ENCODE data around the gene COL20A1.

The COL20A1 gene

GRCh38 chr20:63278661-63279060, 14.3 kb upstream of the COL20A1 start:
- no peak for TF ChIP-seq CTCF (conservative IDR thresholded peaks at IDR 0.05; ENCODE audit: control insufficient read depth, insufficient read depth, low read depth, low read length)
- H3K4me3 ChIP-seq (ENCODE audit: control insufficient read depth, low read depth, low read length), result no peak overlapping the region
- DNase-seq (ENCODE audit: low read depth), result no peak

GRCh38 chr20:63279931-63280330, 13.1 kb upstream of the COL20A1 start:
- DNase-seq (ENCODE audit: low read depth), result no peak
- no peak overlapping the region for H3K4me3 ChIP-seq (ENCODE audit: control insufficient read depth, low read depth, low read length)
- no peak for TF ChIP-seq CTCF (conservative IDR thresholded peaks at IDR 0.05; ENCODE audit: control insufficient read depth, insufficient read depth, low read depth, low read length)

- DNase-seq (ENCODE audit: low read depth), result no peak
- no peak for TF ChIP-seq CTCF (conservative IDR thresholded peaks at IDR 0.05; ENCODE audit: control insufficient read depth, insufficient read depth, low read depth, low read length)
- H3K4me3 ChIP-seq (ENCODE audit: control insufficient read depth, low read depth, low read length), result no peak overlapping the region
These were observed 12.6 kb upstream of the COL20A1 start for GRCh38 chr20:63280371-63280770.

- TF ChIP-seq CTCF (conservative IDR thresholded peaks at IDR 0.05; ENCODE audit: control insufficient read depth, insufficient read depth, low read depth, low read length), result peak; percentile 23
- no peak for DNase-seq (ENCODE audit: low read depth)
- H3K4me3 ChIP-seq (ENCODE audit: control insufficient read depth, low read depth, low read length), result no peak overlapping the region
These were observed 11.9 kb upstream of the COL20A1 start for GRCh38 chr20:63280929-63281545.

- no peak for DNase-seq (ENCODE audit: low read depth)
- H3K4me3 ChIP-seq (ENCODE audit: control insufficient read depth, low read depth, low read length), result no peak overlapping the region
- no peak for TF ChIP-seq CTCF (conservative IDR thresholded peaks at IDR 0.05; ENCODE audit: control insufficient read depth, insufficient read depth, low read depth, low read length)
These were observed 11.0 kb upstream of the COL20A1 start for GRCh38 chr20:63281742-63282665.

- no peak for TF ChIP-seq CTCF (conservative IDR thresholded peaks at IDR 0.05; ENCODE audit: control insufficient read depth, insufficient read depth, low read depth, low read length)
- DNase-seq (ENCODE audit: low read depth), result no peak
- no peak overlapping the region for H3K4me3 ChIP-seq (ENCODE audit: control insufficient read depth, low read depth, low read length)
These were observed 10.0 kb upstream of the COL20A1 start for GRCh38 chr20:63282946-63283345.
